SK-N-SH (cell line): ENCODE data around the gene DISP1. TPM values are rescaled to one million over a fixed set of nuclear protein-coding genes. Genes with fewer than 3 reads are reported as not detected.

ENCODE experiments used
- CTCF ChIA-PET: fragments of 300-600, 350-600 bp; formaldehyde crosslinking; extraction: SDS; loops from one replicate; lab custom pipeline; 2021; lab: Yijun Ruan, JAX
- POLR2A ChIA-PET: fragments of 350-600 bp; sonication (Branson Sonifier 250); formaldehyde crosslinking; extraction: SDS; loops from one replicate; lab custom pipeline; 2020; ENCODE audit warnings: antibody characterized with exemption, inconsistent platforms; lab: Yijun Ruan, JAX
- DNase-seq: peaks from one replicate; pipeline ENCODE4 v3.0.0; 2012
- H2AFZ ChIP-seq: fragments of 200-600 bp; sonication (generic); 2 replicates; pipeline ENCODE4 v1.8.1; 2016; ENCODE audit warnings: antibody characterized with exemption, mild to moderate bottlenecking, low read depth
- H3F3A ChIP-seq: fragments of 200-600 bp; sonication (generic); replicated peaks from 2 replicates; pipeline ENCODE3; 2016; ENCODE audit warnings: antibody characterized with exemption, mild to moderate bottlenecking; ENCODE audit not compliant: insufficient read depth
- H3K27ac ChIP-seq, 2 experiments: fragments of 200-500 bp in 1 of 2; fragments of 200-600 bp in 1 of 2; sonication (Bioruptor generic) in 1 of 2; sonication (generic), shearing (Covaris generic) in 1 of 2; 2 replicates each; pipeline versions ENCODE4 v1.5.1 to v1.6.1; 2014 to 2016; ENCODE audit warnings: low read depth in 2 of 2, inconsistent platforms in 1 of 2, low read length in 1 of 2, mild to moderate bottlenecking in 1 of 2, mixed read lengths in 1 of 2
- H3K27me3 ChIP-seq: fragments of 200-600 bp; sonication (generic), shearing (Covaris generic); 2 replicates; pipeline ENCODE4 v1.6.1; 2016; ENCODE audit warnings: mixed run types; ENCODE audit not compliant: insufficient read depth
- H3K36me3 ChIP-seq, 2 experiments: fragments of 200-500 bp in 1 of 2; fragments of 200-600 bp in 1 of 2; sonication (Bioruptor generic) in 1 of 2; sonication (generic) in 1 of 2; replicated peaks in 1 of 2; 2 replicates each; pipeline versions ENCODE3 to v1.5.1; 2014 to 2016; ENCODE audit warnings: low read length in 1 of 2, mild to moderate bottlenecking in 1 of 2; ENCODE audit not compliant: insufficient read depth in 2 of 2, control insufficient read depth in 1 of 2
- H3K4me1 ChIP-seq, 2 experiments: fragments of 200-500 bp in 1 of 2; fragments of 200-600 bp in 1 of 2; sonication (Bioruptor generic) in 1 of 2; sonication (generic), shearing (Covaris generic) in 1 of 2; 2 replicates each; pipeline versions ENCODE4 v1.5.1 to v1.6.1; 2014 to 2016; ENCODE audit warnings: low read depth in 1 of 2, low read length in 1 of 2, mixed run types in 1 of 2; ENCODE audit not compliant: insufficient read depth in 2 of 2, control insufficient read depth in 1 of 2
- H3K4me2 ChIP-seq: fragments of 200-600 bp; sonication (generic), shearing (Covaris generic); 2 replicates; pipeline ENCODE4 v1.6.1; 2017; ENCODE audit warnings: mixed run types
- H3K4me3 ChIP-seq, 2 experiments: fragments of 200-500 bp in 1 of 2; fragments of 200-600 bp in 1 of 2; sonication (Bioruptor generic) in 1 of 2; sonication (generic), shearing (Covaris generic) in 1 of 2; 2 replicates each; pipeline versions ENCODE4 v1.5.1 to v1.8.1; 2014 to 2016; ENCODE audit warnings: low read depth in 2 of 2, inconsistent platforms in 1 of 2, low read length in 1 of 2, mild to moderate bottlenecking in 1 of 2, mixed read lengths in 1 of 2, moderate library complexity in 1 of 2
- H3K79me2 ChIP-seq: fragments of 200-600 bp; sonication (generic); 2 replicates; pipeline ENCODE4 v1.8.1; 2017; ENCODE audit warnings: mild to moderate bottlenecking; ENCODE audit not compliant: insufficient read depth
- H3K9ac ChIP-seq: fragments of 200-600 bp; sonication (generic); 2 replicates; pipeline ENCODE4 v1.6.1; 2017; ENCODE audit warnings: mixed run types
- H3K9me2 ChIP-seq: fragments of 200-600 bp; sonication (generic); 2 replicates; pipeline ENCODE4 v1.6.1; 2017; ENCODE audit warnings: mixed run types
- H3K9me3 ChIP-seq: fragments of 200-600 bp; sonication (generic); 2 replicates; pipeline ENCODE4 v1.6.1; 2017; ENCODE audit warnings: mixed run types, mild to moderate bottlenecking, moderate library complexity
- H4K20me1 ChIP-seq: fragments of 200-600 bp; sonication (generic); 2 replicates; pipeline ENCODE4 v1.6.1; 2017; ENCODE audit warnings: mild to moderate bottlenecking, mixed run types; ENCODE audit not compliant: insufficient read depth
- ELF1 ChIP-seq: IDR thresholded peaks from 2 replicates; pipeline ENCODE4 v1.4.0; 2012
- EZH2phosphoT487 ChIP-seq: fragments of 200-600 bp; sonication (generic); IDR thresholded peaks from 2 replicates; pipeline ENCODE4 v1.6.1; 2017; ENCODE audit warnings: low read depth, mixed run types, mild to moderate bottlenecking, antibody characterized with exemption, moderate library complexity, borderline replicate concordance
- FOSL2 ChIP-seq: IDR thresholded peaks from 2 replicates; pipeline ENCODE4 v1.4.0; 2012; ENCODE audit warnings: low read depth, mild to moderate bottlenecking, moderate library complexity, borderline replicate concordance
- FOXM1 ChIP-seq: IDR thresholded peaks from 2 replicates; pipeline ENCODE4 v1.4.0; 2012; ENCODE audit warnings: low read depth, mild to moderate bottlenecking
- GABPA ChIP-seq: IDR thresholded peaks from 2 replicates; pipeline ENCODE4 v1.4.0; 2012; ENCODE audit warnings: low read depth, mild to moderate bottlenecking
- GATA2 ChIP-seq: sonication (generic); formaldehyde crosslinking; IDR thresholded peaks from 2 replicates; pipeline ENCODE4 v1.5.0; 2020; ENCODE audit warnings: mild to moderate bottlenecking, missing genetic modification reagents
- JUND ChIP-seq: IDR thresholded peaks from 2 replicates; pipeline ENCODE4 v1.4.0; 2012
- MEF2A ChIP-seq: IDR thresholded peaks from 2 replicates; pipeline ENCODE4 v1.4.0; 2012; ENCODE audit warnings: low read depth, borderline replicate concordance
- MXI1 ChIP-seq: IDR thresholded peaks from 2 replicates; pipeline ENCODE4 v1.6.1; 2012; ENCODE audit warnings: mild to moderate bottlenecking, low read depth, low read length, improper control_type of control experiment
- NFIC ChIP-seq: IDR thresholded peaks from 2 replicates; pipeline ENCODE4 v1.4.0; 2012; ENCODE audit warnings: borderline replicate concordance
- PBX3 ChIP-seq: IDR thresholded peaks from 2 replicates; pipeline ENCODE4; 2012
- RAD21 ChIP-seq: IDR thresholded peaks from 2 replicates; pipeline ENCODE4 v1.6.1; 2012; ENCODE audit warnings: mild to moderate bottlenecking, low read length
- RFX5 ChIP-seq: IDR thresholded peaks from 2 replicates; pipeline ENCODE4 v1.6.1; 2012; ENCODE audit warnings: mild to moderate bottlenecking, improper control_type of control experiment, low read length
- RXRA ChIP-seq: IDR thresholded peaks from 2 replicates; pipeline ENCODE4 v1.4.0; 2012; ENCODE audit warnings: low read depth, mild to moderate bottlenecking, borderline replicate concordance
- SIN3A ChIP-seq: IDR thresholded peaks from 2 replicates; pipeline ENCODE4 v1.6.1; 2012; ENCODE audit warnings: low read depth, mild to moderate bottlenecking, low read length, moderate library complexity, borderline replicate concordance
- TAF1 ChIP-seq: IDR thresholded peaks from 2 replicates; pipeline ENCODE4 v1.6.1; 2012; ENCODE audit warnings: low read depth, mild to moderate bottlenecking, low read length, moderate library complexity, borderline replicate concordance
- TCF12 ChIP-seq: IDR thresholded peaks from 2 replicates; pipeline ENCODE4 v1.4.0; 2012
- WGBS: methylation state at CpG from one replicate; pipeline ENCODE4 v1.1.6; 2017; ENCODE audit warnings: low lambda C conversion rate; 5-methylcytosine and 5-hydroxymethylcytosine counted together
- polyA plus RNA-seq, 3 experiments: library from polyadenylated mRNA; depleted of rRNA; stranded (reverse); fragments of >200 nt; gene quantifications; 2 replicates each; pipeline ENCODE4 v1.2.3, GENCODE V29; 2012
- TF ChIP-seq, protein P1 (sequence below): fragments of 150-350 bp; IDR thresholded peaks from 2 replicates; pipeline ENCODE4 v1.6.1; 2016; ENCODE audit warnings: mild to moderate bottlenecking, low read depth, low read length
- TF ChIP-seq, protein P2 (sequence below): IDR thresholded peaks from 2 replicates; pipeline ENCODE4 v1.4.0; 2012; ENCODE audit warnings: low read depth, borderline replicate concordance

The DISP1 gene
- polyA plus RNA-seq, 1 of the 3 experiments (the other 2 are of a cell fraction), result 4.4 TPM

DNA sequence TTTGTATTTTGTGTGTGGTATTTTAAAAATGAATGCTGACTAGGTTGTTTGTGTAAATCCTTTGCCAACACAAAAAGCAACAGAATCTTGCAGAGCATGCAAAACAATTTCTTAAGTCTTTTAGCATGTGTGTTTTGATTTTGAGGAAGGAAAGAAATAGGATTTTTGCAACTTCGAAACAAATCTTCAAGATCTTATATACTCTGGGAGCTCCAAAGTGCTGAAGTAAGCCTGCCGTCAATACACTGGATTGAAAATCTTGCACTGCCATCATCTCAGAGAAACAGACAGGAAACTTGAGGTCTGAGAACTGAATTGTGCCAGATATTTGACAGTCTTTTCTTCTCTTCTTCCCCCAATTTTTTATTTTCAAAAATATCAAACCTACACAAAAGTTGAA, 29.3 kb upstream of the DISP1 start:
- H3K4me2 ChIP-seq, result no peak overlapping the region
- no peak overlapping the region for H2AFZ ChIP-seq
- POLR2A ChIA-PET, result no interaction called here
- no peaks in the 10 kb centered on the region for H3K36me3 ChIP-seq
- H3K4me3 ChIP-seq, result no peak overlapping the region
- no peaks in the 10 kb centered on the region for H3K79me2 ChIP-seq
- no peak overlapping the region for H3K27ac ChIP-seq
- H3K9me3 ChIP-seq, result no peaks in the 10 kb centered on the region
- WGBS, result 89% methylated on average over 2 of the region's 2 CpGs
- no peaks in the 10 kb centered on the region for H3F3A ChIP-seq
- no peak overlapping the region for H3K9ac ChIP-seq
- DNase-seq, result no peak
- CTCF ChIA-PET, result interaction anchor here (3.7 kb wide), 1 partner anchor 304 kb away, joined by 13 read pairs; no protein-coding TSS in a partner anchor
- H3K4me1 ChIP-seq, result no peaks in the 10 kb centered on the region
- TF ChIP-seq MXI1 (no peak), RXRA (no peak), RAD21 (no peak), FOXM1 (no peak), TCF12 (no peak), NFIC (no peak), RFX5 (no peak), MEF2A (no peak), TAF1 (no peak), GATA2 (CRISPR knock-in tag) (no peak), SIN3A (no peak), FOSL2 (no peak), JUND (no peak), ELF1 (no peak), GABPA (no peak), PBX3 (no peak), EZH2phosphoT487 (no peak)
- TF ChIP-seq, protein P1, sequence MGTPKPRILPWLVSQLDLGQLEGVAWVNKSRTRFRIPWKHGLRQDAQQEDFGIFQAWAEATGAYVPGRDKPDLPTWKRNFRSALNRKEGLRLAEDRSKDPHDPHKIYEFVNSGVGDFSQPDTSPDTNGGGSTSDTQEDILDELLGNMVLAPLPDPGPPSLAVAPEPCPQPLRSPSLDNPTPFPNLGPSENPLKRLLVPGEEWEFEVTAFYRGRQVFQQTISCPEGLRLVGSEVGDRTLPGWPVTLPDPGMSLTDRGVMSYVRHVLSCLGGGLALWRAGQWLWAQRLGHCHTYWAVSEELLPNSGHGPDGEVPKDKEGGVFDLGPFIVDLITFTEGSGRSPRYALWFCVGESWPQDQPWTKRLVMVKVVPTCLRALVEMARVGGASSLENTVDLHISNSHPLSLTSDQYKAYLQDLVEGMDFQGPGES, result no peak
- TF ChIP-seq, protein P2, sequence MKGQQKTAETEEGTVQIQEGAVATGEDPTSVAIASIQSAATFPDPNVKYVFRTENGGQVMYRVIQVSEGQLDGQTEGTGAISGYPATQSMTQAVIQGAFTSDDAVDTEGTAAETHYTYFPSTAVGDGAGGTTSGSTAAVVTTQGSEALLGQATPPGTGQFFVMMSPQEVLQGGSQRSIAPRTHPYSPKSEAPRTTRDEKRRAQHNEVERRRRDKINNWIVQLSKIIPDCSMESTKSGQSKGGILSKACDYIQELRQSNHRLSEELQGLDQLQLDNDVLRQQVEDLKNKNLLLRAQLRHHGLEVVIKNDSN, result no peak
- H3K9me2 ChIP-seq, result no peaks in the 10 kb centered on the region
- peaks cover 8% of the 10 kb centered on the region; the same call in 1 of the 2 replicates for H3K27me3 ChIP-seq
- H4K20me1 ChIP-seq, result no peaks in the 10 kb centered on the region
